Measurements from ENCODE around the gene LAMA3.
A peak's percentile ranks its signal among the peaks of the same experiment; 100 is the strongest.

Gene LAMA3

DNA sequence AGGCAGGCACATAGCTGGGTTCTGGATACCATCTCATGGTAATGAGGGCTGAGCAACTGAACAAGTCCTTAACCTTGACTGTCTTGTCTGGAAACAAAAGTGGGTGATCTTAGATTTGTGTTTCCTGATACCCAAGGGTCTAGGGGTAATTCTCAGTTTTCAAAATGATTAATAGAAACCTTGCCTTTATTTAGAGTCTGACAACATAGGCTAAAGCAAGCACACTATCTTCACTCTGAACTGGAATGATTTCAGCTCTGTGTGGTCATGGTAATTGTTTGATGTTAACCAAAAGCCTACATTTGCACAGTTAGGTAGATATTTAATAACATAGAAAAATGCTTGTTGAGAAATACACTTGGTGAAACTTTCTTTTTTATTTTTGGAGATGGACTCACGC, 6.8 kb upstream of the LAMA3 start:
- 94% methylated on average over 1 of the region's 1 CpG for WGBS
- no peak overlapping the region for H2AK5ac ChIP-seq (ENCODE audit: low read length, severe bottlenecking)
- no peak for DNase-seq
- H3K14ac ChIP-seq (ENCODE audit: low read length in 2 of 2): no peak overlapping the region
- H3K4me2 ChIP-seq (ENCODE audit: low read length, poor library complexity, severe bottlenecking): no peak overlapping the region
- no peak overlapping the region for H2BK12ac ChIP-seq (ENCODE audit: low read length in 2 of 2)
- H3K36me3 ChIP-seq (ENCODE audit: control insufficient read depth in 1 of 2, insufficient read depth in 2 of 2, low read depth in 1 of 2, low read length in 2 of 2): no peaks in the 10 kb centered on the region
- no peak overlapping the region for H3K27ac ChIP-seq (ENCODE audit: low read length, poor library complexity, severe bottlenecking)
- H4K91ac ChIP-seq (ENCODE audit: low read length): no peak overlapping the region
- no peak overlapping the region for H2BK120ac ChIP-seq (ENCODE audit: low read depth, low read length)
- no peak overlapping the region for H2AFZ ChIP-seq (ENCODE audit: low read depth, low read length)
- H3K9me3 ChIP-seq (ENCODE audit: control insufficient read depth, low read length): no peaks in the 10 kb centered on the region
- H3K18ac ChIP-seq (ENCODE audit: low read depth in 1 of 2, low read length in 2 of 2): no peak overlapping the region
- no peak overlapping the region for H3K23ac ChIP-seq (ENCODE audit: low read length in 2 of 2)
- no peak overlapping the region for H3K4ac ChIP-seq (ENCODE audit: low read depth in 1 of 2, low read length in 2 of 2)
- no peak overlapping the region for H2BK15ac ChIP-seq (ENCODE audit: low read depth, poor library complexity, severe bottlenecking)
- H3K79me1 ChIP-seq (replicated peaks; ENCODE audit: low read length, poor library complexity, severe bottlenecking): no peaks in the 10 kb centered on the region
- peaks cover 3% of the 10 kb centered on the region for H3K4me1 ChIP-seq (ENCODE audit: control insufficient read depth, insufficient read depth, low read depth, low read length)
- H3K4me3 ChIP-seq (ENCODE audit: insufficient read depth in 1 of 2, low read depth in 1 of 2, low read length in 2 of 2): no peak overlapping the region
- H3K27me3 ChIP-seq (ENCODE audit: control insufficient read depth in 1 of 2, insufficient read depth in 1 of 2, low read length in 2 of 2): peaks cover 0 to 6% of the 10 kb centered on the region in 2 experiments
- no peak overlapping the region for H4K8ac ChIP-seq (ENCODE audit: low read length)
- no peak overlapping the region for H3K9ac ChIP-seq (ENCODE audit: low read length)
- H2BK5ac ChIP-seq (ENCODE audit: low read depth, low read length, poor library complexity, severe bottlenecking): no peak overlapping the region

DNA sequence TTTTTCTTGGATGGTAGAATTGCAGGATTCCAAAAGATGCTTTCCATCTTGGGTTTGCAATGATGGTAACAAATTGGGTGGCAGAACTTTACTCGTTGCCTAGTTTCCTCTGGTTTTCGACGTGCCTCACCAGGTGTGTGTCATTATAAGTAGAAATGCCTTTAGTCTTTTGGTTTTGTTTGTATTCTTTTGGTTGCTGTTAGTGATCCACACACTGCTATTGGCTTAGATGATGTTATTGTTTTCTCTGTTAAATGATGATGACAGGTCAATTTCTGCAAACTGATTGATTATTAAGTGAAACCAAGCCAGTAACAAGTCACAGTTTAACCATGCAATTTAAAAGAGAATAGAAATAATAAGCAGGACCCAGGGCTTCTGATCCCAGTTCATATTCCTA, 6.1 kb upstream of the LAMA3 start:
- Histone ChIP-seq H2BK15ac (ENCODE audit: low read depth, poor library complexity, severe bottlenecking) (no peak overlapping the region), H3K18ac (ENCODE audit: low read depth in 1 of 2, low read length in 2 of 2) (no peak overlapping the region), H3K79me1 (replicated peaks; ENCODE audit: low read length, poor library complexity, severe bottlenecking) (no peaks in the 10 kb centered on the region), H3K27ac (ENCODE audit: low read length, poor library complexity, severe bottlenecking) (no peak overlapping the region), H4K8ac (ENCODE audit: low read length) (no peak overlapping the region), H3K9me3 (ENCODE audit: control insufficient read depth, low read length) (no peaks in the 10 kb centered on the region), H3K14ac (ENCODE audit: low read length in 2 of 2) (no peak overlapping the region), H2BK12ac (ENCODE audit: low read length in 2 of 2) (no peak overlapping the region), H3K4ac (ENCODE audit: low read depth in 1 of 2, low read length in 2 of 2) (no peak overlapping the region), H2AK5ac (ENCODE audit: low read length, severe bottlenecking) (no peak overlapping the region), H3K4me3 (ENCODE audit: insufficient read depth in 1 of 2, low read depth in 1 of 2, low read length in 2 of 2) (no peak overlapping the region), H3K27me3 (ENCODE audit: control insufficient read depth in 1 of 2, insufficient read depth in 1 of 2, low read length in 2 of 2) (peaks cover 0 to 2% of the 10 kb centered on the region in 2 experiments), H3K4me1 (ENCODE audit: control insufficient read depth, insufficient read depth, low read depth, low read length) (peaks cover 3% of the 10 kb centered on the region), H2AFZ (ENCODE audit: low read depth, low read length) (no peak overlapping the region), H3K36me3 (ENCODE audit: control insufficient read depth in 1 of 2, insufficient read depth in 2 of 2, low read depth in 1 of 2, low read length in 2 of 2) (no peaks in the 10 kb centered on the region), H2BK120ac (ENCODE audit: low read depth, low read length) (no peak overlapping the region), H3K9ac (ENCODE audit: low read length) (no peak overlapping the region), H4K91ac (ENCODE audit: low read length) (no peak overlapping the region), H2BK5ac (ENCODE audit: low read depth, low read length, poor library complexity, severe bottlenecking) (no peak overlapping the region), H3K4me2 (ENCODE audit: low read length, poor library complexity, severe bottlenecking) (no peak overlapping the region), H3K23ac (ENCODE audit: low read length in 2 of 2) (no peak overlapping the region)
- WGBS: 90% methylated on average over 3 of the region's 3 CpGs
- no peak for DNase-seq

DNA sequence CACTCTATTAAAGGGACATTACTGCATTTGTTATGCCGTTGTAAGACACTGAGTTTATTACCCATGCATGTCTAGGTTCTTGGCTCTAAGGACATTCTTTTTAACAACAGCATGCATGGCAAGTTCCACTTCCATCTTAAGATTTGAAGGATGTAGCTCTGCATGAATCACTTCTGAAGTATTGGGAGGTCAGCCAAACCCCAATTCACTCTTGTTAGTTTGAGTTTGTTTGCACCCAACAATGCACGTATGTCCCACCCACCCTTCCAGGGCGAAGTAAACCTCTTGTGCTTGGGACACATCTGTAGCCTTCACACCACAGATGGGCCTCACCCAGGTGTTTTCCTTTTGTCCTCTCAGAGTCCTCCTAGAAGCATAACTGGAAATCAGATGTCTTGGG, 5.6 kb upstream of the LAMA3 start:
- H3K23ac ChIP-seq (ENCODE audit: low read length in 2 of 2): no peak overlapping the region
- H2AK5ac ChIP-seq (ENCODE audit: low read length, severe bottlenecking): no peak overlapping the region
- peaks cover 3% of the 10 kb centered on the region for H3K4me1 ChIP-seq (ENCODE audit: control insufficient read depth, insufficient read depth, low read depth, low read length)
- no peaks in the 10 kb centered on the region for H3K79me1 ChIP-seq (replicated peaks; ENCODE audit: low read length, poor library complexity, severe bottlenecking)
- H4K8ac ChIP-seq (ENCODE audit: low read length): no peak overlapping the region
- no peak overlapping the region for H2BK5ac ChIP-seq (ENCODE audit: low read depth, low read length, poor library complexity, severe bottlenecking)
- H2BK12ac ChIP-seq (ENCODE audit: low read length in 2 of 2): no peak overlapping the region
- H4K91ac ChIP-seq (ENCODE audit: low read length): no peak overlapping the region
- H3K9me3 ChIP-seq (ENCODE audit: control insufficient read depth, low read length): no peaks in the 10 kb centered on the region
- H3K27ac ChIP-seq (ENCODE audit: low read length, poor library complexity, severe bottlenecking): no peak overlapping the region
- no peak for DNase-seq
- no peak overlapping the region for H3K18ac ChIP-seq (ENCODE audit: low read depth in 1 of 2, low read length in 2 of 2)
- H3K27me3 ChIP-seq (ENCODE audit: control insufficient read depth in 1 of 2, insufficient read depth in 1 of 2, low read length in 2 of 2): peaks cover under 1% of the 10 kb centered on the region in 2 experiments
- no peak overlapping the region for H3K9ac ChIP-seq (ENCODE audit: low read length)
- H2BK120ac ChIP-seq (ENCODE audit: low read depth, low read length): no peak overlapping the region
- no peak overlapping the region for H2BK15ac ChIP-seq (ENCODE audit: low read depth, poor library complexity, severe bottlenecking)
- no peak overlapping the region for H3K4me2 ChIP-seq (ENCODE audit: low read length, poor library complexity, severe bottlenecking)
- H3K4me3 ChIP-seq (ENCODE audit: insufficient read depth in 1 of 2, low read depth in 1 of 2, low read length in 2 of 2): no peak overlapping the region
- H3K36me3 ChIP-seq (ENCODE audit: control insufficient read depth in 1 of 2, insufficient read depth in 2 of 2, low read depth in 1 of 2, low read length in 2 of 2): no peaks in the 10 kb centered on the region
- H3K4ac ChIP-seq (ENCODE audit: low read depth in 1 of 2, low read length in 2 of 2): no peak overlapping the region
- WGBS: 53% methylated on average over 3 of the region's 3 CpGs
- no peak overlapping the region for H3K14ac ChIP-seq (ENCODE audit: low read length in 2 of 2)
- no peak overlapping the region for H2AFZ ChIP-seq (ENCODE audit: low read depth, low read length)

DNA sequence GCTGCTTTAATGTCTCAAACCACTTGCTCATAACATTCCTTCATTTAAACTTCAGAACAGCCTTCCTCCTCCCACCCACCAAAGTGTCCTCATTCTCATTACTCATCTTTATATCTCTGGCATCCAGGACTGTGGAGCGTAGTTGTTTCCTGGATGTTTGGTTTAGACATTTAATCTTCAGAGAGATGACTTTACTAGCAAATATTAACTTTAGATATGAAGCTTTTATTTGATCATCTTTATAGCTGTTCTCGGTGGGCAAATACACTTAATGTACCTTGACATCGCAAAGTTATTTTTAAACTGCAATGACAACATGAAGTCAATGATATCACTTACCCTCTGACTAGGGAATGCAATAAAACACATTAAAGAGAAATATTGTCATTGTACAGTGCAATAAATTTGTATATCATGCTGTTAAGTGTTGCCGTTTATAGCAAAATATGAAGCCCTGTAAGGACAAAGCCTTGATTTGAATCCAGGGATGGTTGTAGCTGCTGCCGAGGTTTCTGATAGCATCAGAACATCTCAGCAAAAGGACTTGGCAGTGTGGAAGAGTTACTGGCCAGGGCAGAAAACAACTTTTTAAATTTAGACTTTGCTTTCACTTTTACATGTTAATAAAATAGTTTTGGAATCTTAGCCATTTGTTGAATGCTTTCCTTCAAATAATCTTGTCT, 4.6 kb upstream of the LAMA3 start:
- H3K23ac ChIP-seq (ENCODE audit: low read length in 2 of 2): no peak overlapping the region
- no peak overlapping the region for H3K4ac ChIP-seq (ENCODE audit: low read depth in 1 of 2, low read length in 2 of 2)
- H2BK5ac ChIP-seq (ENCODE audit: low read depth, low read length, poor library complexity, severe bottlenecking): no peak overlapping the region
- 97% methylated on average over 2 of the region's 5 CpGs for WGBS
- no peak overlapping the region for H3K14ac ChIP-seq (ENCODE audit: low read length in 2 of 2)
- peaks cover 12% of the 10 kb centered on the region for H3K4me1 ChIP-seq (ENCODE audit: control insufficient read depth, insufficient read depth, low read depth, low read length)
- DNase-seq: no peak
- H3K4me3 ChIP-seq (ENCODE audit: insufficient read depth in 1 of 2, low read depth in 1 of 2, low read length in 2 of 2): peak overlapping the region in 1 of 2 experiments; percentile 52
- H3K27ac ChIP-seq (ENCODE audit: low read length, poor library complexity, severe bottlenecking): peak overlapping the region; percentile 22
- H2AFZ ChIP-seq (ENCODE audit: low read depth, low read length): no peak overlapping the region
- H4K8ac ChIP-seq (ENCODE audit: low read length): no peak overlapping the region
- peaks cover 3 to 5% of the 10 kb centered on the region in 2 experiments for H3K27me3 ChIP-seq (ENCODE audit: control insufficient read depth in 1 of 2, insufficient read depth in 1 of 2, low read length in 2 of 2)
- H3K9ac ChIP-seq (ENCODE audit: low read length): peak overlapping the region; percentile 80
- H2BK120ac ChIP-seq (ENCODE audit: low read depth, low read length): no peak overlapping the region
- no peak overlapping the region for H2AK5ac ChIP-seq (ENCODE audit: low read length, severe bottlenecking)
- H3K79me1 ChIP-seq (replicated peaks; ENCODE audit: low read length, poor library complexity, severe bottlenecking): no peaks in the 10 kb centered on the region
- H2BK15ac ChIP-seq (ENCODE audit: low read depth, poor library complexity, severe bottlenecking): no peak overlapping the region
- H3K36me3 ChIP-seq (ENCODE audit: control insufficient read depth in 1 of 2, insufficient read depth in 2 of 2, low read depth in 1 of 2, low read length in 2 of 2): no peaks in the 10 kb centered on the region
- no peak overlapping the region for H2BK12ac ChIP-seq (ENCODE audit: low read length in 2 of 2)
- H3K18ac ChIP-seq (ENCODE audit: low read depth in 1 of 2, low read length in 2 of 2): no peak overlapping the region
- H4K91ac ChIP-seq (ENCODE audit: low read length): no peak overlapping the region
- peak overlapping the region; percentile 49 for H3K4me2 ChIP-seq (ENCODE audit: low read length, poor library complexity, severe bottlenecking)
- no peaks in the 10 kb centered on the region for H3K9me3 ChIP-seq (ENCODE audit: control insufficient read depth, low read length)
